22Rv1 (cell line): ENCODE measurements around the gene STK38.

ENCODE experiments used
- CTCF ChIP-seq: fragments of 450-650 bp; IDR thresholded peaks from 2 replicates; pipeline ENCODE4 v1.5.1; 2017; ENCODE audit warnings: mild to moderate bottlenecking
- ZFX ChIP-seq: fragments of 450-650 bp; IDR thresholded peaks from 2 replicates; pipeline ENCODE4 v1.6.1; 2017; ENCODE audit warnings: antibody characterized with exemption, borderline replicate concordance

- TF ChIP-seq CTCF, result no peak
- TF ChIP-seq ZFX, result no peak
Observed at GRCh38 chr6:36524871-36525270, 22.4 kb downstream of the STK38 start.
